Right lobe of liver (tissue), 6 donors: Measurements from ENCODE around the gene SGPP2. TPM values are rescaled to one million over a fixed set of nuclear protein-coding genes. Genes with fewer than 3 reads are reported as not detected.

Experiments
- ATAC-seq, 4 donors: fragments of 200-7000 bp; cut with Tn5 transposase; one replicate each; pipeline ENCODE4 v1.9.1; 2020; ENCODE audit warnings: mild to moderate bottlenecking in 4 of 4, moderate library complexity in 4 of 4
- DNase-seq, 3 donors: peaks; one replicate each; pipeline ENCODE4 v3.0.0-alpha.2; 2020
- H3K27ac ChIP-seq, 3 donors: fragments of 200-600 bp; one replicate each; pipeline ENCODE4 v1.8.0; 2022
- H3K27me3 ChIP-seq, 2 donors: fragments of 200-600 bp; one replicate each; pipeline ENCODE4 v1.8.0; 2022
- H3K36me3 ChIP-seq, 4 donors: fragments of 200-600 bp; sonication (generic) in 1 of 4; one replicate each; pipeline versions ENCODE4 v1.5.1 to v1.8.0; 2017 to 2022; ENCODE audit warnings: control low read depth in 1 of 4
- H3K4me1 ChIP-seq, 4 donors: fragments of 200-600 bp; sonication (generic) in 1 of 4; one replicate each; pipeline versions ENCODE4 v1.5.1 to v1.8.0; 2017 to 2022; ENCODE audit warnings: control low read depth in 1 of 4
- H3K4me3 ChIP-seq, 3 donors: fragments of 200-600 bp; one replicate each; pipeline ENCODE4 v1.8.0; 2022
- H3K9me3 ChIP-seq, 4 donors: fragments of 200-600 bp; sonication (generic) in 1 of 4; one replicate each; pipeline versions ENCODE4 v1.5.1 to v1.8.0; 2017 to 2022; ENCODE audit warnings: control low read depth in 1 of 4
- CTCF ChIP-seq, 4 donors: fragments of 200-600 bp in 3 of 4; fragments of 450-650 bp in 1 of 4; IDR thresholded peaks; one replicate each; pipeline versions ENCODE4 v1.5.1 to v1.8.0; 2016 to 2022; ENCODE audit warnings: antibody characterized with exemption in 4 of 4, mild to moderate bottlenecking in 2 of 4
- POLR2A ChIP-seq: fragments of 450-650 bp; IDR thresholded peaks from one replicate; pipeline ENCODE4 v1.6.1; 2017; ENCODE audit warnings: antibody characterized with exemption, mild to moderate bottlenecking
- WGBS: methylation state at CpG from one replicate; pipeline ENCODE4 v1.1.6; 2018; ENCODE audit warnings: low coverage, low lambda C conversion rate; ENCODE audit not compliant: insufficient coverage; ENCODE audit errors: missing lambda C conversion rate; 5-methylcytosine and 5-hydroxymethylcytosine counted together
- intact Hi-C, 2 donors: fragments of 100-400 bp; cut with DNase I; formaldehyde crosslinking; loops; one replicate each; pipeline versions ENCODE4 v1.11.2 to v1.14.1; 2022
- total RNA-seq, 6 experiments: library from RNA; depleted of rRNA in 2 of 6; stranded (reverse); fragments of >200 nt in 2 of 6; fragmentation: NEBNext Ultra II Directional in 3 of 6; extraction: Animal tissue kit (Norgen Biotek cat#: 25700) in 3 of 6; gene quantifications; one replicate each; pipeline versions ENCODE4 v1.1.0 to v1.2.4, GENCODE V29; 2016 to 2023
- donor health status: DM: no; HTN: yes; CAD: no.
- donor health status: DM: no; HTN: no; CAD: no.
- donor health status: DM: no; HTN: no; CAD: no.
- donor health status: DM: no; HTN: yes; CAD: no.
- donor health status: DM: no; HTN: yes; CAD: no.

SGPP2 gene
- total RNA-seq, 6 experiments from 2014 or later, result 0.14 to 0.25 (median 0.18) TPM

- 67% methylated on average over 1 of the region's 1 CpG for WGBS
- no peaks in the 10 kb centered on the region for H3K27me3 ChIP-seq
- ATAC-seq (no peak), DNase-seq (no peak)
- H3K9me3 ChIP-seq, result no peaks in the 10 kb centered on the region
- intact Hi-C loops, result no loop called here
- TF ChIP-seq POLR2A (no peak), CTCF (IDR thresholded peaks at IDR 0.05) (no peak)
- H3K4me3 ChIP-seq, result no peak overlapping the region
- no peak overlapping the region for H3K27ac ChIP-seq
- H3K36me3 ChIP-seq, result no peaks in the 10 kb centered on the region
- no peaks in the 10 kb centered on the region for H3K4me1 ChIP-seq
Measured at GRCh38 chr2:222445227-222445626, 20.9 kb downstream of the SGPP2 start.

GRCh38 chr2:222447131-222447530 is 22.8 kb downstream of the SGPP2 start:
- ATAC-seq (peak in 1 of 4 donors; percentile 28), DNase-seq (no peak)
- 35% methylated on average over 3 of the region's 3 CpGs for WGBS
- Histone ChIP-seq H3K27me3 (no peaks in the 10 kb centered on the region), H3K36me3 (no peaks in the 10 kb centered on the region), H3K9me3 (no peaks in the 10 kb centered on the region), H3K4me3 (no peak overlapping the region), H3K4me1 (no peaks in the 10 kb centered on the region), H3K27ac (no peak overlapping the region)
- TF ChIP-seq POLR2A (no peak), CTCF (IDR thresholded peaks at IDR 0.05) (no peak)
- intact Hi-C loops, result no loop called here

- no peaks in the 10 kb centered on the region for H3K9me3 ChIP-seq
- 43% methylated on average over 5 of the region's 8 CpGs for WGBS
- no peaks in the 10 kb centered on the region for H3K4me1 ChIP-seq
- intact Hi-C loops, result no loop called here
- no peak overlapping the region for H3K27ac ChIP-seq
- no peaks in the 10 kb centered on the region for H3K36me3 ChIP-seq
- ATAC-seq (peak in 3 of 4 donors; percentile 38 to 54 (median 54)), DNase-seq (no peak)
- no peak for TF ChIP-seq POLR2A
- TF ChIP-seq CTCF (IDR thresholded peaks at IDR 0.05), result no peak
- no peak overlapping the region for H3K4me3 ChIP-seq
- H3K27me3 ChIP-seq, result no peaks in the 10 kb centered on the region
Measured at GRCh38 chr2:222448748-222449181, 24.4 kb downstream of the SGPP2 start.

GRCh38 chr2:222450021-222450420 is 25.7 kb downstream of the SGPP2 start:
- Histone ChIP-seq H3K27ac (no peak overlapping the region), H3K27me3 (no peaks in the 10 kb centered on the region), H3K4me1 (no peaks in the 10 kb centered on the region), H3K4me3 (no peak overlapping the region), H3K9me3 (no peaks in the 10 kb centered on the region), H3K36me3 (no peaks in the 10 kb centered on the region)
- intact Hi-C loops, result no loop called here
- no peak for TF ChIP-seq CTCF (IDR thresholded peaks at IDR 0.05)
- WGBS, result 44% methylated on average over 2 of the region's 2 CpGs
- ATAC-seq, result no peak
- no peak for DNase-seq

- Histone ChIP-seq H3K9me3 (no peaks in the 10 kb centered on the region), H3K4me3 (no peak overlapping the region), H3K27ac (no peak overlapping the region), H3K36me3 (no peaks in the 10 kb centered on the region), H3K4me1 (no peaks in the 10 kb centered on the region), H3K27me3 (no peaks in the 10 kb centered on the region)
- TF ChIP-seq CTCF (IDR thresholded peaks at IDR 0.05) (no peak), POLR2A (no peak)
- DNase-seq (no peak), ATAC-seq (no peak)
- 48% methylated on average over 5 of the region's 5 CpGs for WGBS
- intact Hi-C loops, result no loop called here
Measured at GRCh38 chr2:222451224-222451674, 26.9 kb downstream of the SGPP2 start.
